Endothelial cell of hepatic sinusoid (primary cell): ENCODE data around the gene NINJ2.

Source experiments
- in situ Hi-C: cut with HindIII; loops from 2 replicates; pipeline ENCODE4 v1.10.0; 2017; ENCODE audit warnings: low sequenced_read_pairs

The NINJ2 gene

DNA sequence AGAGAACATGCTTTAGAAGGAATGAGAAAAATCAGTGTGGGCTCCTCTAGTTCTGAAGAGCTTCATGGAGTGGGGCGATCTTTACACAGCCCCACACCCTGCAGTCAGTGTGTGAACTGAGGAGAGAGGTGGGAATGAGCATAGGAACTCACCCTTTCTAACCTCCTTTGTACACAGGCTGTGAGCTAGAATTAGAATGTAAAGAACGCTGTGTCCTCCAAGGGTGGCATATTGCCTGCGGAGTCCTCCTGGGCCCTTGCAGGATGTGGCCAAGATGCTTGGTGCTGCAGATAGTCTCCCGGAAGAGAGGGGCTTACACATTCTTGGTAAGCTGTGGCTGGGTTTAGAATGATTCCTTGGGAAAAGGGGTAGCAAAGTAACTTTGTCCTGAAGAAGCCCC, 43.9 kb downstream of the NINJ2 start:
- in situ Hi-C loops = loop anchor here (5.0 kb wide), 1 partner anchor 52 kb away; no protein-coding TSS in a partner anchor

- in situ Hi-C loops = loop anchor here (5.0 kb wide), 1 partner anchor 51 kb away; no protein-coding TSS in a partner anchor
Measured at GRCh38 chr12:618605-619004, 44.6 kb downstream of the NINJ2 start.

GRCh38 chr12:617304-617915, 45.8 kb downstream of the NINJ2 start:
- in situ Hi-C loops = loop anchor here (5.0 kb wide), 1 partner anchor 50 kb away; no protein-coding TSS in a partner anchor

DNA sequence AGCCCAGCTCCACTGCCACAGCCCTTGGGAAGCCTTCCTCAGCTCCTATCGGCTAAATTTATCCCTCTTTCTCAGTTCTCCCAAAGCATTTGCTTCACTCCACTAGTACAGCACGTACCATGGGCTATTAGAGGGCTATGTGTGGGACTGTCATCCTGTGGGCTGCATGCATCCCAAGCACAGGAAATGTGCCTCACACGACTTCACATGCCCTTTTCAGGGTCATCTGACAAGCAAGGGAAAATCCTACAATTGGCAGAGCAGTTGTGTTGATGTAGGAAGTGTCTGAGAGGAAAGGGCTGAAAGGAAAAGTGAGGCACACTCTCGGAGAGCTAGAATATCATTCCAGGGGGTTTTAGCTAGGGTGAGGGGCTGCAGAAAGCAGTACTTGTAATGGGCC, 47.6 kb downstream of the NINJ2 start:
- in situ Hi-C loops = loop anchor here (5.0 kb wide), 1 partner anchor 48 kb away; no protein-coding TSS in a partner anchor

GRCh38 chr12:614411-614970, 48.8 kb downstream of the NINJ2 start:
- in situ Hi-C loops = no loop called here

DNA sequence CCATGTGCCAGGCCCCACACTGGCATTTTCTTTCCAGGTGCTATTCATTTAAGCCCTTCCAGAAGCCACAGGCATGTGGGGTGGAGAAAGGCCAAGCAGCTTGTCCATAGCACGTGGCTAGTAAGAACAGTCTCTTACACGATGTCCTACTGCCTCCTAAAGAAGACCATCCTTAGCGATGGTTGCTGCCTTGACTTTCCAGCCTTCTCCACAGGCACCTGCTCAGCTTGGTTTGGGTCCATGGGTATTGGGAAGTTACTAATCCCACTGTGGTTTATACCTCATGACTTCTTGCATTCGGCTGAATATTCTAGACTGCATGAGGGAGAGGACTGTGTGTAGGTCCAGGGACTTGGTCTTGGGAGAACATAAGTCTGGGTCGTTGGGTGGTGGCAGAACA, 49.2 kb downstream of the NINJ2 start:
- in situ Hi-C loops = no loop called here

GRCh38 chr12:612886-613285, 50.4 kb downstream of the NINJ2 start:
- in situ Hi-C loops = no loop called here

DNA sequence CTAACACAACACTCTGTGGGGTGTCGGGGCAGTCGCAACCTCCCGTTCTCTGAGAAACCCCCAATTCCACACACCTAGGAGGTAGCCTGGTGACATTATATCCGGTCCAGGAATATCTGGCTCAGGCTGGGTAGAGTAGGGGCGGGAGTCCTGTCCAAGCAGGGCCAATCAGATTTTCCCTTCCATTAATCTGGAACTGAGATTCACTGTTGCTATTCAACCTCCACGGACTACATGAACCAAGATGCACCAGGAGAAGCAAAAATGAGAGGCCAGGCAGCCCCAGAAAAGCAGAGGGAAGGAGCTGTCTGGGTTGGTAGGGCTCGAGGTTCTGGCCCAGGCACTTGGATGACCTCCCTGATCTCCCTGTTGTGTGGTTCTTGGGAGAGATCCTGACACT, 51.0 kb downstream of the NINJ2 start:
- in situ Hi-C loops = no loop called here

- in situ Hi-C loops = no loop called here
Measured at GRCh38 chr12:611721-612120, 51.5 kb downstream of the NINJ2 start.

- in situ Hi-C loops = loop anchor here (10.0 kb wide), 1 partner anchor 126 kb away; no protein-coding TSS in a partner anchor
Measured at GRCh38 chr12:608921-609320, 54.3 kb downstream of the NINJ2 start.

DNA sequence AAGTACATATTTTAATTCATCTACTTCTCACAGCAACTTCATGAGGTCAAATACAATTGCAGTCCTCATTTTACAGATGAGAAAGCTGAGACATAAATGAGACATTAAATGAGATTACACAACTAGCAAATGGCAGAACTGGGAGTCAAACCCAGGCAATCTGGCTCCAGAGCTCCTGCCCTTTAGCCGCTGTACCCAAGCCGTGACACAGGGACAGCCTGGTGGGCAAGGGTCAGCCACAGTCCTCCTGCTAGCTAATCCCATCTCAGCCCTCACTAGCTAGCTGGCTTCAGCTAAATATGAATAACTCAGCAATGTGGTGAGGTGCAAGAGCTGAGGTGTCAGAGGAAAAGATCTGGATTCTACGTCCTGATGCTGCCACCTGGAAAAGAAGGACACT, 54.8 kb downstream of the NINJ2 start:
- in situ Hi-C loops = loop anchor here (10.0 kb wide), 1 partner anchor 126 kb away; no protein-coding TSS in a partner anchor

- in situ Hi-C loops = loop anchor here (10.0 kb wide), 1 partner anchor 127 kb away; no protein-coding TSS in a partner anchor
Measured at GRCh38 chr12:607541-608001, 55.7 kb downstream of the NINJ2 start.

DNA sequence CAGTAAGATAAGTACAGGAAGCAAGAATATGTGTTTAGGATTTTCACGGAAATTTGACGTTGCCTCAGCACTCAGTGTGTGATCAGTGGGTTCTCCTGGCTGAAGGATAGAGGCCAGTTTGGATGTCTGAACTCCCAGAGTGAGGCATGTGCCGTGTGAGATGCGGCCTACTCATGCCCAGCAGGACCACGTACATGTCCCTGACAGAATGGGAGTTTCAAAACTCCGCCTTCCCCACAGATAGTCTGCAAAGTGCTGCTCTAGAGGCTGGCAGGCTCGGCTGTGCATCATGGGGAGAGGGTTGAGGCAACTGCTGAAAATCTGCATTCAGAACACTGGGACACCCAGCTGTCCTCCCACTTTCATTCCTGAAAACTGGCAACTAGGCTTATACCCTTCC, 58.3 kb downstream of the NINJ2 start:
- in situ Hi-C loops = loop anchor here (10.0 kb wide), 1 partner anchor 130 kb away; no protein-coding TSS in a partner anchor

DNA sequence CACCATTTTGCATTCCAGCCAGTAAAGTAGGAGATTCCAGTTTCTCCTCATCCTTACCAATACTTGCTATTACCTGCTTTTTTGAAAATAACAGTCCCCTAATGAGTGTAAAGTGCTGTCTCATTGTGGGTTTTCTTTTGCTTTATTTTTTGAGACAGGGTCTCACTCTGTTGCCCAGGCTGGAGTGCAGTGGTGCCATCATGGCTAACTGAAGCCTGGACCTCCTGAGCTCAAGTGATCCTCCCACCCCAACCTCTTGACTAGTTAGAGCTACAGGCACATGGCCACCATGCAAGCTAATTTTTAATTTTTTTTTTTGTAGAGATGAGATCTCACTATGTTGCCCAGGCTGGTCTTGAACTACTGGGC, 60.6 kb downstream of the NINJ2 start:
- in situ Hi-C loops = loop anchor here (10.0 kb wide), 1 partner anchor 132 kb away; no protein-coding TSS in a partner anchor

DNA sequence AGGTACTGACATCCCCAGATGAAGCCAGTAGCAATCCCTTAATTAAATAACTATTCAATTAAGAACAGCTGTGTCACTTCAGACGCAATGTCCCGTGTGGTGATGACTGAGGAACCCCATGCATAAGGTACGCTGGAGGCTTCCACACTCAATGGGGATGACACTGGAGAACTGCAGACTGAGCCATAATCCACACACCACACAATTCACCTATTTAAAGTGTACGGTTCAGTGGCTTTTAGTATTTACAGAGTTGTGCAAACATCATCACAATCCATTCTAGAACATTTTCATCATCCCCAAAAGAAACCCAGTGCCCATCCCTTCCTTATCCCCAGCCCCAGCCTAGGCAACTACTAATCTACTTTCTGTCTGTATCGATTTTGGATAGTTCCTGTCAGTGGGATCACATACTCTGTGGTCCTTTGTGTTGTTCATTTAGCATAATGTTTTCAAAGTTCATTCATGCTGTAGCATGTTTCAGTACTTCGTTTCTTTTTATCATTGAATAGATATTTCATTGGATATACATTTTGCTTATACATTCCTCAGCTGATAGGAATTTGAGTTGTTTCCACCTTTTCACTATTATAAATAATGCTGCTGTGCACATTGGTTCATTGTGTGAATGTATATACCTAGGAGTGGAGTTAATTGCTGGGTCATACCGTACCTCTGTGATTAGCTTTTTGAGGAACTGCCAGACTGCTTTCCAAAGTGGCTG, 61.1 kb downstream of the NINJ2 start:
- in situ Hi-C loops = loop anchor here (10.0 kb wide), 1 partner anchor 133 kb away; no protein-coding TSS in a partner anchor

GRCh38 chr12:599756-600155, 63.5 kb downstream of the NINJ2 start:
- in situ Hi-C loops = loop anchor here (5.0 to 10.0 kb wide), 2 partner anchors 78 to 135 kb away; no protein-coding TSS in a partner anchor

DNA sequence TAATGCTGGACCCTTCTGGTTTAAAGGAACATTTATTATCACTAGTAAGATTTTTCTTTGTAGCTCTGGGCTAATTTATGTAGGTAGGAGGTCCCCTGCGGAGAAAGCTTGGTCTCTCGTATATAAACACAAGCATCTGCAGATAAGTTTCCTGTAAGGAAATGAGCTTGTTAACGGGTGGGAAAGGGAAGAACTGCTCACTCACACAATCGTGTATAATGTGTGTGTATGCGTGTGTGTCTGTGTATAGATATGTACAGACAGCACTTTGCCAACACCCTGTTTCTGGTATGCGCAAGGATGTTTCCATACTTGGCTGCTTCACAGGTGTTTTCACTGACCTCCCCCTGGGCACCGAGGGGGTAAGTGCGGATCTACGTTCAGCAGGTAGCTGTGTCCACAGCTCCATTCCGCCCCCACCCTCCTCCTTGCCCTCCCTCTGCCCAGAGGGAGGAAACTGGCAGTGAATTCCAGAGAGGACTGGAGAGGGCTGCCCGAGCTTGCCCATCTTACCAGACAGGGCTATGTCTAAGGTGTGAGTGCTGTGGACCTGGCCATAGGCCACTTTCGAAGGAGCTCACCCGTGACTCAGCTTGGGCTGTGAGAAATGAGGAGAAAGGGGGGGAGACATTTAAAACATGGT, 65.2 kb downstream of the NINJ2 start:
- in situ Hi-C loops = loop anchor here (5.0 kb wide), 1 partner anchor 79 kb away; no protein-coding TSS in a partner anchor

DNA sequence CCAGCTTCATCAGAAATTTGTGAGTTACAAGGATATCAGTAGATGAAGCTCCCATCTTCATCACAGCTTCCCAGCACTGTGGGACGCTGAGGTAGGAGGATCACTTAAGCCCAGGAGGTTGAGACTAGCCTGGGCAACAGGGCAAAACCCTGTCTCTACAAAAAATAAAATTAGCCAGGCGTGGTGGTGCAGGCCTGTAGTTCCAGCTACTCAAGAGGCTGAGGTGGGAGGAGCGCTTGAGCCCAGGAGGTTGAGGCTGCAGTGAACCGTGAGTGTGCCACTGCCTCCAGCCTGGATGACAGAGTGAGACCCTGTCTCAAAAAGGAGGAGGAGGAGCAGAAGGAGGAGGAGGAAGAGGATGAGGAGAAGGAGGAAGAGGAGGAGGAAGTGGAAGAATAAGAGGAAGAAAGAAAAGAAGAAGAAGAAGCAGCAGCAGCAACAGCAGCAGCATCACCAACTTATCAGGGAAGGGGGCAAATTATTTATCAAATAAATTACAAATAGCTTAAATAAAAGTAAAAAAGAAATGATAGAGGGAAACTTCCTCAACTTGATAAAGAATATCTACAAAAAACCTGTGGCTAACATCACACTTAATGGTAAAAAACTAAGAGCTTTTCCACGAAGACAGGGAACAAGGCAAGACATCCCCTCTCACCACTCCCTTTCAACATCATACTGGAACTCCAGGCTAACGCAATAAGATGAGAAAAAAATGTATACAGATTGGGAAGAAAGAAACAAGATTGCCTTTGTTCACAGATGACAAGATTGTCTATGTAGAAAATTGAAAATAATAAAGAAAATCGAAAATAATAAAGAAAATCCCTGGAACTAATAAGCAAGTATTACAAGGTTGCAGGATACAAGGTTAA, 69.6 kb downstream of the NINJ2 start:
- in situ Hi-C loops = no loop called here

DNA sequence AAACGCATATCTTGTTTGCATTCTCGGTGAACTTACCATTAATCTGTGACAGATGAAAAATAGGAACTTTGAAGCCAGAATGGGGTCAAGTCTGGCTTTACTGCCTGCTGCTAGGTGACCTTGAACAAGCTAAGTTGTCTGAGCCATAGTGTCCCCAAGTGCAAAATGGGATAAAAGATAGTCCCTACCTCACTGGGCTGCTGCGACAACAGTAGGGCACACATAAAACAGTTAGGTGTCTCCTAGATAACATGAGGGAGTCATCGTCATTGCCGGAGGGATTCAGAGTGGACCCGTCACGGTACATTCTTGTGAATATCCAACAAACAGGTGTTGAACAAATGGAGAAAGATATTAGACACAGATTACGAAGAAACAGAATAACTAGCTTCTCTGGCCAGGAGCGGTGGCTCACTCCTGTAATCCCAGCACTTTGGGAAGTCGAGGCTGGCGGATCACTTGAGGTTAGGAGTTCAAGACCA, 71.2 kb downstream of the NINJ2 start:
- in situ Hi-C loops = no loop called here
